Fibroblast of villous mesenchyme (primary cell): ENCODE results near the gene GBF1. TPM values are rescaled to one million over a fixed set of nuclear protein-coding genes. Genes with fewer than 3 reads are reported as not detected.

ENCODE experiments used
- DNase-seq: peaks from one replicate; pipeline ENCODE4 v3.0.0-alpha.2; 2010; ENCODE audit warnings: low read depth
- H3K4me3 ChIP-seq: 2 replicates; pipeline ENCODE4 v1.5.1; 2011; ENCODE audit warnings: low read depth, mild to moderate bottlenecking, low read length
- CTCF ChIP-seq: IDR thresholded peaks from 2 replicates; pipeline ENCODE4 v1.5.1; 2012; ENCODE audit warnings: low read depth, mild to moderate bottlenecking, low read length; ENCODE audit not compliant: insufficient read depth
- total RNA-seq: library from RNA; depleted of rRNA; stranded (reverse); fragments of >200 nt; gene quantifications from 2 replicates; pipeline ENCODE4 v1.2.3, GENCODE V29; 2012

Gene GBF1
- total RNA-seq, 1 donor = 58.3 TPM

DNA sequence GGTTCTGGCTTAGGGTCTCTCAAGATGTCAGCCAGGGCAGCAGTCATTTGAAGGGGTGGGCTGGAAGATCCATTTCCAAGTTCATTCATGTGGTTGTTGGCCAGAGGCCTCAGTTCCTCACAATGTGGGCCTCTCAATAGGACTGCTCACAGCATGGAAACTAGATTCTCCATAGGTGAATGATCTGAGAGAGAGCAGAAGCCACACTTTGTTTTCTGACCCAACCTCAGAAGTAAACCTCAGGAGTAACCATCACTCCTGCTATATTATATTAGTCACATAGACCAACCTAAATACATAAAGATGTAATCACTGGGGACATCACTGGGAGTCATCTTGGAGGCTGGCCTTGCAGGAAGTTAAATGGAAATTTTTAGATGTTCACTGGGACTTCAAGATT, 42.2 kb downstream of the GBF1 start:
- no peak overlapping the region for H3K4me3 ChIP-seq
- no peak for DNase-seq
- TF ChIP-seq CTCF = no peak

- no peak overlapping the region for H3K4me3 ChIP-seq
- TF ChIP-seq CTCF = no peak
- no peak for DNase-seq
Observed at GRCh38 chr10:102287991-102288390, 42.7 kb downstream of the GBF1 start.

DNA sequence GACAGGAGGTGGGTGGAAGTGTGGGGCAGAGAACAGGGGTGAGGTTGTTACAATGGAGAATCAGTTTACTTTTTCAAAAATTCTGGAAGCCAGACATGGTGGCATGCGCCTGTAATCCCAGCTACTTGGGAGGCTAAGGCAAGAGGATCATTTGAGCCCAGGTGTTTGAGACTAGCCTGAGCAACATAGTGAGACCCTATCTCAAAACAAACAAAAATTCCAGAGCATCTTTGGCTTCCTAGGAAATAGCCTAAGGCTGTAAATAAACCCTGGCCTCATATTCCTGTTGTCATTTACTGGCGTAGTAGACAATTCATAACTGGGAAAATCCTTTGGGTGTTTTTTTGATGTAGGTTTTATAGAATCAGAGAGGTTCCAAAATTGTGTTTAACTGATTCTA, 44.0 kb downstream of the GBF1 start:
- no peak for DNase-seq
- no peak for TF ChIP-seq CTCF
- H3K4me3 ChIP-seq = no peak overlapping the region

DNA sequence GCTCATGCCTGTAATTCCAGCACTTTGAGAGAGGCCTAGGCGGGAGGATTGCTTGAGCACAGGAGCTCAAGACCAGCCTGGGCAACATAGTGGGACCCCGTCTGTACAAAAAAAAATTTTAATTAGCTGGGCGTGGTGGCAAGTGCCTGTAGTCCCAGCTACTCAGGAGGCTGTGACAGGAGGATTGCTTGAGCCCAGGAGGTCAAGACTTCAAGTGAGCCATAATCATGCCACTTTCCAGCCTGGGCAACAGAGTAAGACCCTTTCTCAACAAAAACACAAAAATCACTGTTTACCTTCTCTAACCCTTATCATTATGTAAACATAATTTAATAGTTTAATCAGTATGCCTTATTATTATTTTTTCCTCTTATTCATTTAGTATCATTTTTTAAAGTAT, 44.5 kb downstream of the GBF1 start:
- H3K4me3 ChIP-seq = no peak overlapping the region
- no peak for DNase-seq
- no peak for TF ChIP-seq CTCF

DNA sequence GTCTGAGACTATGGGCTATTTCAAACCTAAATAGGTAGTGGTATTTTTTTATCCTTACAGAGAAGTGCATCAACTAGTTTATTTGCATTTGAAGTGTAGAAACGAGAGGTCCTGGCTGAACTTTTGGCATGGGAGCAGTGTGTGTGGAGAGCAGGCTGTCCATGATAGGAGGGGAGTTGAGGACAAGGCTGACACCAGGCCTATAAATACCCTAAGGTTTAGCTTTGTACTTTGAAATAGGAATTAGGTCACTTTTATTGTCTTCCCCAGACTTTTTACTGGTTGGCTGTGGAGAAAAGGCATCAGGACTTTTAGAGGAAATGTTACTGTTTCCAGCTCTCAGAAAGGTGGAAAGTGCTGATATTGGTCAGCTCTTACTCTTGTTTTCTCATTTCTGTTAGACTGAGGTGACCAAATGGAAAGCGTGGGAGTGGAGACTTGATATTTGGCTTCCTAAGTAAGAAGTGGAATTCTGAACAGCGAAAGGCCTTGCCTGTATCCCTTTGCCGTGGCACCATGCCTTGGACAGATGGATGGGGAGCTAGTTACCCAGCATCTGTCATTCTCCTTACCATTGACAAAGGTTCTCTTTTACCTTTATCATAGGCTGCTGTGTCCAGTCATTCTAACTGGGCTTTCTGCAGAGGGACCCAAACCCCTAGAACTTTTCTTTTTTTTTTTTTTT, 46.0 kb downstream of the GBF1 start:
- no peak overlapping the region for H3K4me3 ChIP-seq
- no peak for DNase-seq
- no peak for TF ChIP-seq CTCF

DNA sequence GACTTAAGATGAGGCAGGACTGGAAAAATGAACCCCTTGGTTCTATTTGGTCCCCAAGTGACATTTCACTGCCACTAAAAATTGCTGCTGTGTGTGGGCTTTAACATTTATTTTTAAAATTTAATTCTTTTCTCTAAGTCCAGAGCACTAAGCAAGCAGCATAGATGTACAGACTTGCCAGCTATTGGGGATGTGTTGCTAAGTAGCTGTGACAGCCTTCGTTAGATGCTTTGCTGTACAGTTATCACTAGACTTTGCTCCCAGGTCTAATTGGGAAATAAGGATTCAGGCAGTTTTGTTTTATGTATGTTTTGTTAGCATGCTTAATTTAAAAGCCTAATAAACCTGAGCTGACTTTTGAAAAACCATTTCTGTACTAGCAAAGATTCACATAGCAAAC, 51.8 kb downstream of the GBF1 start:
- no peak overlapping the region for H3K4me3 ChIP-seq
- DNase-seq = no peak
- TF ChIP-seq CTCF = no peak

DNA sequence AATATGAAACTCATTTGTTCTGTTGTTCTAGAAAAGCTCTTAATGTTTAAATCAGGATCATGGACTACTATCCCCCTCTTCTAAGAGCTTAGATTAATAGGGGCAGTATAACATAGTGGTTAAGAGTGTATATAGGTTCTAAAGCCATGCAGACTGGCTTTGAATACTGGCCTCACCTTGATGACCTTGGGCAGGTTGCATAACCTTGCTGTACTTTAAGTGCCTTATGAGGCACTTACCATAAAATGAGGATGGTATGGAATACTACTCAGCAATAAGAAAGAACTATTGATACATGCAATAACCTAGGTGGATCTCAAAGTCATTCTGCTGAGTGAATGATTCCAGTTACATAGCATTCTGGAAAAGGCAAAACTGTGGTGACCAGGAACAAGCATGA, 53.6 kb downstream of the GBF1 start:
- TF ChIP-seq CTCF = no peak
- no peak for DNase-seq
- H3K4me3 ChIP-seq = no peak overlapping the region
